Stimulated activated CD4-positive, alpha-beta T cell treated with anti-CD3 and anti-CD28 coated beads, Interleukin-1b, Interleukin-23, amount 100 ng/mL, for 1 hour (primary cell): ENCODE measurements around the gene PPP3CB.

Experiments
- DNase-seq, 2 donors: peaks; one replicate each; pipeline ENCODE4 v3.0.0-alpha.2; 2020; ENCODE audit warnings: low read depth in 2 of 2

The PPP3CB gene

GRCh38 chr10:73480158-73480557 is 15.7 kb downstream of the PPP3CB start:
- no peak for DNase-seq

- DNase-seq, result no peak
These were observed 17.2 kb downstream of the PPP3CB start for GRCh38 chr10:73478636-73479035.

- no peak for DNase-seq
These were observed 24.6 kb downstream of the PPP3CB start for GRCh38 chr10:73471226-73471625.

GRCh38 chr10:73469579-73469978 is 26.2 kb downstream of the PPP3CB start:
- DNase-seq, result no peak

GRCh38 chr10:73467206-73467605 is 28.6 kb downstream of the PPP3CB start:
- DNase-seq, result no peak

GRCh38 chr10:73465978-73466726 is 29.7 kb downstream of the PPP3CB start:
- DNase-seq, result no peak

- DNase-seq, result no peak
These were observed 34.9 kb downstream of the PPP3CB start for GRCh38 chr10:73460897-73461296.

GRCh38 chr10:73459683-73460314 is 36.0 kb downstream of the PPP3CB start:
- DNase-seq, result no peak

GRCh38 chr10:73456187-73456890 is 39.5 kb downstream of the PPP3CB start:
- no peak for DNase-seq

GRCh38 chr10:73449113-73449512 is 46.7 kb downstream of the PPP3CB start:
- no peak for DNase-seq

GRCh38 chr10:73448384-73448783 is 47.4 kb downstream of the PPP3CB start:
- DNase-seq, result no peak

GRCh38 chr10:73446926-73447325 is 48.9 kb downstream of the PPP3CB start:
- DNase-seq, result no peak

- no peak for DNase-seq
These were observed 51.4 kb downstream of the PPP3CB start for GRCh38 chr10:73444457-73444856.

GRCh38 chr10:73439605-73440312 is 56.1 kb downstream of the PPP3CB start:
- no peak for DNase-seq

- no peak for DNase-seq
These were observed 56.8 kb downstream of the PPP3CB start for GRCh38 chr10:73439055-73439454.

GRCh38 chr10:73433538-73433867 is 62.3 kb downstream of the PPP3CB start, which contains the start of gene MSS51:
TSS of gene MSS51 (minus strand) at chr10:73433561. CDS start at chr10:73428284, 5,277 bp downstream.
- no peak for DNase-seq

GRCh38 chr10:73432646-73433537 is 62.9 kb downstream of the PPP3CB start:
- DNase-seq, result no peak

GRCh38 chr10:73426318-73426717 is 69.5 kb downstream of the PPP3CB start:
- no peak for DNase-seq

GRCh38 chr10:73424478-73424877 is 71.3 kb downstream of the PPP3CB start:
- DNase-seq, result no peak

- no peak for DNase-seq
These were observed 72.5 kb downstream of the PPP3CB start for GRCh38 chr10:73423309-73423708.

- no peak for DNase-seq
These were observed 79.3 kb downstream of the PPP3CB start for GRCh38 chr10:73416571-73416970.
